GM19099 (cell line): ENCODE data around the gene AMN.

Experiments
- POLR2A ChIP-seq: IDR thresholded peaks from 3 replicates; pipeline ENCODE4 v1.6.1; 2011; ENCODE audit warnings: low read depth; ENCODE audit not compliant: insufficient read length; ENCODE audit errors: extremely low read depth

AMN gene

GRCh38 chr14:102917469-102918211 lies 4.8 kb upstream of the AMN start:
- TF ChIP-seq POLR2A: no peak

DNA sequence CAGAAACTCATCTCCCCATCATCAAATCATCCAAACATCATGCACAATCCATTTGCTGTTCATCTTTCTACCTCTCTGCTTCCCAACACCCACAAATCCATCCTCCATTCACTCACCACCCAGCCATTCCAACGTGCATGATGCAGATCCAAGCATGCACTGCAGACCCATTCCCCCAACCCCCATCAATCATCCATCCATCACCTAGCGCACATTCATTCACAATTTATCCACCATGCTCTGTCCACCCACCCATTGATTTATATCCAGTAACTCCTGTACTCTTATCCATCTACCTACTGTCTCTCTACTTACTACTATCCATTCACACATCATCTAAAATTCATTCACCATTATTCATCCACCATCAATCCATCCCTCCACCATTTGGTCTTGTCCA lies 4.0 kb upstream of the AMN start:
- no peak for TF ChIP-seq POLR2A

DNA sequence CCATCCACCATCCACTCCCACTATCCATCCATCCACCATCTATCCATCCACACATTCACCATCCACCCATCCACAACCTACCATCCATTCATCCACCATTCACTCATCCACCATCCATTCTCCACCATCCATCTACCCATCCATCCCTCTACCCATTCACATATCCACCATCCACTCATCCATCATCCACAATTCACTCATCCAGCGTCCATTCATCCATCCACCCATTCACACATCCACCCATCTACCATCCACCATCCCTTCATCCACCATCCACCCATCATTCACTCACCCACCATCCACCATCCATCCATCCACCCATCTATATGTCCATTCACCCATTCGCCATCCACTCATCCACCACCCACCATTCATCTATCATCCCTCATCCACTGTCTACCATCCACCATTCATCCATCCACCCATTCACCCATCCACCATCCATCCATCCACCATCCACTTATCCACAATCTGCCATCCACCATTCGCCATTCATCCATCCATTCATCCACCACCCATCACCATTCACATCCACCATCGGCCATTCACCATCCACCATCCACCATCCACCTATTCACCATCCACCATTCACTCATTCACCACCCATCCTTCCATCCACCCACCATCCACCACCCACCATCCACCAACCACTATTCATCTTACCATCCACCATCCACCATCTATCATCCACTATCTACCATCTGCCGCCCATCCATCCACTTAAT lies 2.0 kb upstream of the AMN start:
- no peak for TF ChIP-seq POLR2A

DNA sequence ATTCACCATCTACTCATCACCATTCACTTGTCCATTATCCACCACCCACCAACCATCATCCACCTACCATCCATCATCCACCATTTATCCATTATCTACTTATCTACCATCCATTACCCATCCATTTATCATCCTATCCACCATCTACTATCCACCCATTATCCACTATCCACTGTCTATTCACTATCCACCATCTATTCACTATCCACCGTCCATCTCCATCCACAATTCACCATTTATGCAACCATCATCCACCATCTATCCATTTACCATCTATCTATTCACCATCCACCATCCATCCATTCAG lies 1.5 kb upstream of the AMN start:
- TF ChIP-seq POLR2A: no peak

GRCh38 chr14:102923201-102923924 lies 900 bp downstream of the AMN start:
- TF ChIP-seq POLR2A: no peak

GRCh38 chr14:102923925-102924486 lies 1.5 kb downstream of the AMN start:
- no peak for TF ChIP-seq POLR2A

DNA sequence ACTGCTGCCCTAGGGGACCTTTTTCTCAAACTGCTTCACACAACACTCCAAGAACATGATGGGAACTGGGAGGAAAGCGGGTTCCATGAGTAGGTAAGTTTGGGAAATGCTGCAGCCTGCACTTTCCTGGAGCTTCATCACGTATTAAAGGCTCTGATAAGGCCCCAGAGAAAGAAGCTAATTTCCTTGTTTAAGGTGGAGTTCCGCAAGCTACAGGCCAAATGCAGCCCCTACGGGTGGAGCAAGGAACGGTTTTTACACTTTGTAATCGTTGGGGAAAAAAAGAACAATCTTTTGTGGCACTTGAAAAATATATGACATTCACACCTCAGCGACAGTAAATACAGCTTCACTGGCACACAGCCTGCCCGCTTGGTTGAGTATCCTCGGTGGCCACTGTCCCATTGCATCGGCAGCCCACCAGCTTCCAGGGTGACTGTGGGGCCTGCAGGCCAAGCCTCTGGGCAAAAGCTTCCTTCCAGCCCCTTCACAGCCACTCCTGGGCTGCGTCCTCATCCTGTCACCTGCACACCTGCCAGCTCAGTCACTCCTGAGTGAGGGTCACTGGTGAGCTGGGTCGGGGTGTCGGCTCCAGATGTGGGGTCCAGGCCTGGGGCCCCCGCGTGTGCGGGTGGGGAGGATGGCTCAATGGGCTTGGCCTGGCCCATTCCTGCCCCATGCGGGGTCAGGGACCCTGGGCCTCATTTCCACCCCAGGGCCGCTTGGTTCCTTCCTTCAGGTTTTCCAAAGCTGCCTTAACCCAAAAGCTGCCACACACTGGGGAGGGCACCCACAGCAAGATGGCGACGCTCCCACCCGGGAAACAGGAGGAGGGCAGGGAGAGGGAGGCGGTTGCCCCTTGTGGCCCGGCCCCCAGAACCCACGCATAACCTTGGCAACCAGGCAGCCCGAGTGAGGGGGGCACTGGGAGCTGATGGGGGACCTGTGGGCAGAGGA lies 2.4 kb downstream of the AMN start:
- TF ChIP-seq POLR2A: no peak

GRCh38 chr14:102925646-102926045 lies 3.2 kb downstream of the AMN start:
- no peak for TF ChIP-seq POLR2A

GRCh38 chr14:102926104-102926503 lies 3.6 kb downstream of the AMN start:
- TF ChIP-seq POLR2A: no peak

GRCh38 chr14:102927346-102927877 lies 4.9 kb downstream of the AMN start:
- no peak for TF ChIP-seq POLR2A

- no peak for TF ChIP-seq POLR2A
Observed at GRCh38 chr14:102927878-102928411, 5.5 kb downstream of the AMN start.

GRCh38 chr14:102928412-102929240 lies 6.2 kb downstream of the AMN start:
- no peak for TF ChIP-seq POLR2A
